Neural progenitor cell (in vitro differentiated cells): ENCODE measurements around the gene LRRC34. TPM values are rescaled to one million over a fixed set of nuclear protein-coding genes. Genes with fewer than 3 reads are reported as not detected.

ENCODE experiments used
- DNase-seq: peaks from one replicate; pipeline ENCODE4 v3.0.0-alpha.2; 2016; ENCODE audit warnings: low spot score
- H2AFZ ChIP-seq: fragments of 200-600 bp; sonication (generic); replicated peaks from 2 replicates; pipeline ENCODE4 v1.6.1; 2016; ENCODE audit warnings: antibody characterized with exemption
- H3F3A ChIP-seq: fragments of 200-600 bp; sonication (generic); 2 replicates; pipeline ENCODE4 v1.6.1; 2016; ENCODE audit warnings: antibody characterized with exemption, low read depth
- H3K27ac ChIP-seq: fragments of 200-600 bp; sonication (generic); 2 replicates; pipeline ENCODE4 v1.5.1; 2016; ENCODE audit warnings: mild to moderate bottlenecking
- H3K27me3 ChIP-seq: fragments of 200-600 bp; sonication (generic); 2 replicates; pipeline ENCODE4 v1.6.1; 2016; ENCODE audit warnings: mild to moderate bottlenecking, moderate library complexity
- H3K36me3 ChIP-seq: fragments of 200-600 bp; sonication (generic); 2 replicates; pipeline ENCODE4 v1.5.1; 2016
- H3K4me1 ChIP-seq: fragments of 200-600 bp; sonication (generic); 2 replicates; pipeline ENCODE4 v1.6.1; 2016; ENCODE audit warnings: mixed run types
- H3K4me2 ChIP-seq: fragments of 200-600 bp; sonication (generic); 2 replicates; pipeline ENCODE4 v1.6.1; 2016
- H3K4me3 ChIP-seq: fragments of 200-600 bp; sonication (generic); 2 replicates; pipeline ENCODE4 v1.5.1; 2016
- H3K79me2 ChIP-seq: fragments of 200-600 bp; sonication (generic); 2 replicates; pipeline ENCODE4 v1.6.1; 2016; ENCODE audit warnings: low read depth
- H3K9ac ChIP-seq: fragments of 200-600 bp; sonication (generic); 2 replicates; pipeline ENCODE4 v1.6.1; 2016
- H3K9me3 ChIP-seq: fragments of 200-600 bp; sonication (generic); 2 replicates; pipeline ENCODE4 v1.5.1; 2016; ENCODE audit warnings: low read depth
- H4K20me1 ChIP-seq: fragments of 200-600 bp; sonication (generic); 2 replicates; pipeline ENCODE4 v1.6.1; 2016; ENCODE audit warnings: low read depth
- H3K27ac Mint-ChIP-seq: 3 replicates; pipeline ENCODE4 v1.8.0; 2021; ENCODE audit warnings: mixed read lengths
- H3K27me3 Mint-ChIP-seq: 2 replicates; pipeline ENCODE4 v1.8.0; 2022; ENCODE audit warnings: low read depth, mild to moderate bottlenecking, inconsistent platforms, moderate library complexity, mixed read lengths; ENCODE audit not compliant: insufficient read depth
- H3K36me3 Mint-ChIP-seq: 3 replicates; pipeline ENCODE4 v1.8.0; 2021; ENCODE audit warnings: mixed read lengths
- H3K4me1 Mint-ChIP-seq: 3 replicates; pipeline ENCODE4 v1.8.0; 2021; ENCODE audit warnings: mixed read lengths
- H3K4me3 Mint-ChIP-seq: 3 replicates; pipeline ENCODE4 v1.8.0; 2021; ENCODE audit warnings: mild to moderate bottlenecking, moderate library complexity, mixed read lengths
- H3K9me3 Mint-ChIP-seq: 3 replicates; pipeline ENCODE4 v1.8.0; 2020; ENCODE audit warnings: mixed read lengths
- CTCF ChIP-seq: fragments of 200-600 bp; sonication (generic); IDR thresholded peaks from 2 replicates; pipeline ENCODE4 v1.5.1; 2017; ENCODE audit warnings: antibody characterized with exemption, mild to moderate bottlenecking
- EZH2 ChIP-seq: fragments of 200-600 bp; sonication (generic); IDR thresholded peaks from 2 replicates; pipeline ENCODE4 v1.6.1; 2017; ENCODE audit warnings: antibody characterized with exemption, mild to moderate bottlenecking, moderate library complexity
- EZH2phosphoT487 ChIP-seq: fragments of 200-600 bp; sonication (generic); IDR thresholded peaks from 2 replicates; pipeline ENCODE4 v1.6.1; 2017; ENCODE audit warnings: antibody characterized with exemption
- total RNA-seq: library from RNA; depleted of rRNA; stranded (reverse); fragments of >200 nt; gene quantifications from 2 replicates; pipeline ENCODE4 v1.2.3, GENCODE V29; 2015; ENCODE audit warnings: low replicate concordance

Gene LRRC34
- total RNA-seq, 1 donor from 2014 or later = 54.8 TPM

- Mint-ChIP-seq H3K4me3 (no peak overlapping the region), H3K36me3 (no peaks in the 10 kb centered on the region), H3K4me1 (peaks cover 14% of the 10 kb centered on the region), H3K27me3 (no peaks in the 10 kb centered on the region), H3K27ac (no peak overlapping the region), H3K9me3 (no peaks in the 10 kb centered on the region)
- Histone ChIP-seq H3K27ac (no peak overlapping the region), H3K36me3 (no peaks in the 10 kb centered on the region), H3K79me2 (no peaks in the 10 kb centered on the region), H3K4me1 (no peaks in the 10 kb centered on the region), H3K9me3 (no peaks in the 10 kb centered on the region), H2AFZ (no peak overlapping the region), H3K9ac (no peak overlapping the region), H3F3A (no peaks in the 10 kb centered on the region), H3K4me3 (no peak overlapping the region), H4K20me1 (no peaks in the 10 kb centered on the region), H3K27me3 (no peaks in the 10 kb centered on the region), H3K4me2 (no peak overlapping the region)
- no peak for DNase-seq
- no peak for TF ChIP-seq CTCF
- no peak for TF ChIP-seq EZH2phosphoT487
- no peak for TF ChIP-seq EZH2
These were observed 25.9 kb upstream of the LRRC34 start for GRCh38 chr3:169838511-169839030.

- H3K27ac ChIP-seq = no peak overlapping the region
- Mint-ChIP-seq H3K36me3 (no peaks in the 10 kb centered on the region), H3K4me3 (no peak overlapping the region), H3K27me3 (no peaks in the 10 kb centered on the region), H3K4me1 (peaks cover 14% of the 10 kb centered on the region), H3K9me3 (no peaks in the 10 kb centered on the region), H3K27ac (peak overlapping the region; percentile 76)
- H3K9me3 ChIP-seq = no peaks in the 10 kb centered on the region
- TF ChIP-seq EZH2phosphoT487 = no peak
- TF ChIP-seq EZH2 = no peak
- TF ChIP-seq CTCF = no peak
- H3K27me3 ChIP-seq = no peaks in the 10 kb centered on the region
- peak overlapping the region; percentile 89 for H2AFZ ChIP-seq
- no peaks in the 10 kb centered on the region for H3K4me1 ChIP-seq
- no peak overlapping the region for H3K4me2 ChIP-seq
- H3K9ac ChIP-seq = no peak overlapping the region
- H3K4me3 ChIP-seq = no peak overlapping the region
- DNase-seq = no peak
- no peaks in the 10 kb centered on the region for H4K20me1 ChIP-seq
- no peaks in the 10 kb centered on the region for H3K36me3 ChIP-seq
- no peaks in the 10 kb centered on the region for H3F3A ChIP-seq
- no peaks in the 10 kb centered on the region for H3K79me2 ChIP-seq
These were observed 24.2 kb upstream of the LRRC34 start for GRCh38 chr3:169836942-169837275.

- peak overlapping the region; percentile 89 for H2AFZ ChIP-seq
- Mint-ChIP-seq H3K27me3 (no peaks in the 10 kb centered on the region), H3K36me3 (no peaks in the 10 kb centered on the region), H3K4me3 (no peak overlapping the region), H3K4me1 (peaks cover 14% of the 10 kb centered on the region), H3K27ac (peak overlapping the region; percentile 76), H3K9me3 (no peaks in the 10 kb centered on the region)
- H3K79me2 ChIP-seq = no peaks in the 10 kb centered on the region
- no peak overlapping the region for H3K9ac ChIP-seq
- H3K4me3 ChIP-seq = no peak overlapping the region
- no peaks in the 10 kb centered on the region for H3K27me3 ChIP-seq
- H3F3A ChIP-seq = no peaks in the 10 kb centered on the region
- peak; percentile 23 for DNase-seq
- H3K9me3 ChIP-seq = no peaks in the 10 kb centered on the region
- H3K4me2 ChIP-seq = no peak overlapping the region
- H3K27ac ChIP-seq = no peak overlapping the region
- H3K4me1 ChIP-seq = no peaks in the 10 kb centered on the region
- H4K20me1 ChIP-seq = no peaks in the 10 kb centered on the region
- H3K36me3 ChIP-seq = no peaks in the 10 kb centered on the region
- no peak for TF ChIP-seq EZH2
- TF ChIP-seq CTCF = no peak
- no peak for TF ChIP-seq EZH2phosphoT487
These were observed 23.6 kb upstream of the LRRC34 start for GRCh38 chr3:169836078-169836941.
